Measurements from ENCODE around the gene ARHGAP26.

ARHGAP26 gene

GRCh38 chr5:142966121-142966420 lies 195.9 kb downstream of the ARHGAP26 start:
- TF ChIP-seq CTCF (IDR thresholded peaks at IDR 0.05), result no peak
- Histone ChIP-seq H3K27me3 (no peaks in the 10 kb centered on the region), H3K4me1 (ENCODE audit: control insufficient read depth in 1 of 2, insufficient read depth in 1 of 2, low read depth in 1 of 2, low read length in 1 of 2) (no peaks in the 10 kb centered on the region), H3K4me3 (ENCODE audit: low read depth in 1 of 2, low read length in 1 of 2) (no peak overlapping the region), H3K36me3 (peaks cover 4% of the 10 kb centered on the region), H3K27ac (peak overlapping the region; percentile 18), H3K9me3 (no peaks in the 10 kb centered on the region)

GRCh38 chr5:142969186-142969585 lies 199.0 kb downstream of the ARHGAP26 start:
- peak overlapping the region; percentile 4 for H3K27ac ChIP-seq
- no peak overlapping the region for H3K4me3 ChIP-seq (ENCODE audit: low read depth in 1 of 2, low read length in 1 of 2)
- H3K9me3 ChIP-seq, result no peaks in the 10 kb centered on the region
- H3K27me3 ChIP-seq, result no peaks in the 10 kb centered on the region
- no peaks in the 10 kb centered on the region for H3K36me3 ChIP-seq
- peaks cover 3 to 15% of the 10 kb centered on the region in 2 experiments for H3K4me1 ChIP-seq (ENCODE audit: control insufficient read depth in 1 of 2, insufficient read depth in 1 of 2, low read depth in 1 of 2, low read length in 1 of 2)
- TF ChIP-seq CTCF (IDR thresholded peaks at IDR 0.05), result no peak

GRCh38 chr5:142969624-142970439 lies 199.7 kb downstream of the ARHGAP26 start:
- no peaks in the 10 kb centered on the region for H3K36me3 ChIP-seq
- peaks cover 3 to 16% of the 10 kb centered on the region in 2 experiments for H3K4me1 ChIP-seq (ENCODE audit: control insufficient read depth in 1 of 2, insufficient read depth in 1 of 2, low read depth in 1 of 2, low read length in 1 of 2)
- TF ChIP-seq CTCF (IDR thresholded peaks at IDR 0.05), result no peak
- H3K27me3 ChIP-seq, result no peaks in the 10 kb centered on the region
- H3K9me3 ChIP-seq, result no peaks in the 10 kb centered on the region
- peak overlapping the region; percentile 61 for H3K27ac ChIP-seq
- no peak overlapping the region for H3K4me3 ChIP-seq (ENCODE audit: low read depth in 1 of 2, low read length in 1 of 2)

- H3K36me3 ChIP-seq, result no peaks in the 10 kb centered on the region
- no peak overlapping the region for H3K4me3 ChIP-seq (ENCODE audit: low read depth in 1 of 2, low read length in 1 of 2)
- peak overlapping the region; percentile 61 for H3K27ac ChIP-seq
- no peak for TF ChIP-seq CTCF (IDR thresholded peaks at IDR 0.05)
- H3K27me3 ChIP-seq, result no peaks in the 10 kb centered on the region
- H3K9me3 ChIP-seq, result no peaks in the 10 kb centered on the region
- peaks cover 3 to 16% of the 10 kb centered on the region in 2 experiments for H3K4me1 ChIP-seq (ENCODE audit: control insufficient read depth in 1 of 2, insufficient read depth in 1 of 2, low read depth in 1 of 2, low read length in 1 of 2)
These were observed 200.4 kb downstream of the ARHGAP26 start for GRCh38 chr5:142970440-142971030.

- H3K4me1 ChIP-seq (ENCODE audit: control insufficient read depth in 1 of 2, insufficient read depth in 1 of 2, low read depth in 1 of 2, low read length in 1 of 2), result peaks cover 5 to 17% of the 10 kb centered on the region in 2 experiments
- H3K9me3 ChIP-seq, result no peaks in the 10 kb centered on the region
- H3K27me3 ChIP-seq, result no peaks in the 10 kb centered on the region
- H3K36me3 ChIP-seq, result no peaks in the 10 kb centered on the region
- peak overlapping the region; percentile 61 for H3K27ac ChIP-seq
- TF ChIP-seq CTCF (IDR thresholded peaks at IDR 0.05), result no peak
- no peak overlapping the region for H3K4me3 ChIP-seq (ENCODE audit: low read depth in 1 of 2, low read length in 1 of 2)
These were observed 201.3 kb downstream of the ARHGAP26 start for GRCh38 chr5:142971303-142972013.

Data from neutrophil (primary cell).